Loucy (cell line): ENCODE results near the gene POMT2.

Experiments used
- CTCF ChIP-seq: fragments of 200-600 bp; sonication (generic); conservative IDR thresholded peaks from 2 replicates; pipeline ENCODE4 v1.5.1; 2014; ENCODE audit warnings: mild to moderate bottlenecking, antibody characterized with exemption, low read length
- EZH2phosphoT487 ChIP-seq: fragments of 200-600 bp; IDR thresholded peaks from 2 replicates; pipeline ENCODE4 v1.6.1; 2018; ENCODE audit warnings: antibody characterized with exemption, mild to moderate bottlenecking, moderate library complexity, borderline replicate concordance

- TF ChIP-seq CTCF: no peak
- TF ChIP-seq EZH2phosphoT487: no peak
Observed at GRCh38 chr14:77305696-77306095, 15.0 kb downstream of the POMT2 start.
